Ishikawa (cell line): Measurements from ENCODE around the gene TMEM186.

Experiments
- CREB1 ChIP-seq: IDR thresholded peaks from 2 replicates; pipeline ENCODE4 v1.6.1; 2012; ENCODE audit warnings: low read depth
- EGR1 ChIP-seq: IDR thresholded peaks from 2 replicates; pipeline ENCODE4 v1.6.1; 2012
- EP300 ChIP-seq: IDR thresholded peaks from 2 replicates; pipeline ENCODE4 v1.6.1; 2012; ENCODE audit warnings: borderline replicate concordance
- FOXM1 ChIP-seq: IDR thresholded peaks from 2 replicates; pipeline ENCODE4 v1.6.1; 2012; ENCODE audit warnings: low read depth, borderline replicate concordance
- RAD21 ChIP-seq: IDR thresholded peaks from 2 replicates; pipeline ENCODE4 v1.6.1; 2012; ENCODE audit warnings: low read depth
- TF ChIP-seq, protein P1 (sequence below): IDR thresholded peaks from 2 replicates; pipeline ENCODE4 v1.6.1; 2012; ENCODE audit warnings: low read depth, mild to moderate bottlenecking
- TF ChIP-seq, protein P2 (sequence below): IDR thresholded peaks from 2 replicates; pipeline ENCODE4 v1.6.1; 2012

DNA sequence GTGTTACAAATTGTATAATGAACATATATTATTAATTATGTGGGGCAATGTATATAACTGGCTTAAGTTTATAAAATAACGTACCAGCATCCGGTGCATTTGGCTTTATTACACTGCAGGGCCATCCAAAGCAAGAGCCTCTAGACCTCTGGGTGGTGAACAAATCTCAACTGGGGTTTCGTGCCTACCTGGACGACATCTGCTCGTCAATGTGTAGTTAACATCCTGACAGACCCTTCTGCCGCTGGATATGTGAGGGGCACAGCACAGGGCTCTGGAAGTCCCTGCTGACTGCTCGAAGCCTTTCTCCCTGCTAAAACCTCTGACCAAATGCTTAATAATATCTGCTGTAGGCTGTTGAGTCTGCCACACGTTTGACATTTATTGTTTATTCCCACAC is 2.3 kb downstream of the TMEM186 start:
- no peak for TF ChIP-seq EGR1
- no peak for TF ChIP-seq CREB1
- no peak for TF ChIP-seq RAD21
- TF ChIP-seq, protein P1, sequence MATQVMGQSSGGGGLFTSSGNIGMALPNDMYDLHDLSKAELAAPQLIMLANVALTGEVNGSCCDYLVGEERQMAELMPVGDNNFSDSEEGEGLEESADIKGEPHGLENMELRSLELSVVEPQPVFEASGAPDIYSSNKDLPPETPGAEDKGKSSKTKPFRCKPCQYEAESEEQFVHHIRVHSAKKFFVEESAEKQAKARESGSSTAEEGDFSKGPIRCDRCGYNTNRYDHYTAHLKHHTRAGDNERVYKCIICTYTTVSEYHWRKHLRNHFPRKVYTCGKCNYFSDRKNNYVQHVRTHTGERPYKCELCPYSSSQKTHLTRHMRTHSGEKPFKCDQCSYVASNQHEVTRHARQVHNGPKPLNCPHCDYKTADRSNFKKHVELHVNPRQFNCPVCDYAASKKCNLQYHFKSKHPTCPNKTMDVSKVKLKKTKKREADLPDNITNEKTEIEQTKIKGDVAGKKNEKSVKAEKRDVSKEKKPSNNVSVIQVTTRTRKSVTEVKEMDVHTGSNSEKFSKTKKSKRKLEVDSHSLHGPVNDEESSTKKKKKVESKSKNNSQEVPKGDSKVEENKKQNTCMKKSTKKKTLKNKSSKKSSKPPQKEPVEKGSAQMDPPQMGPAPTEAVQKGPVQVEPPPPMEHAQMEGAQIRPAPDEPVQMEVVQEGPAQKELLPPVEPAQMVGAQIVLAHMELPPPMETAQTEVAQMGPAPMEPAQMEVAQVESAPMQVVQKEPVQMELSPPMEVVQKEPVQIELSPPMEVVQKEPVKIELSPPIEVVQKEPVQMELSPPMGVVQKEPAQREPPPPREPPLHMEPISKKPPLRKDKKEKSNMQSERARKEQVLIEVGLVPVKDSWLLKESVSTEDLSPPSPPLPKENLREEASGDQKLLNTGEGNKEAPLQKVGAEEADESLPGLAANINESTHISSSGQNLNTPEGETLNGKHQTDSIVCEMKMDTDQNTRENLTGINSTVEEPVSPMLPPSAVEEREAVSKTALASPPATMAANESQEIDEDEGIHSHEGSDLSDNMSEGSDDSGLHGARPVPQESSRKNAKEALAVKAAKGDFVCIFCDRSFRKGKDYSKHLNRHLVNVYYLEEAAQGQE: no peak
- no peak for TF ChIP-seq FOXM1
- TF ChIP-seq, protein P2, sequence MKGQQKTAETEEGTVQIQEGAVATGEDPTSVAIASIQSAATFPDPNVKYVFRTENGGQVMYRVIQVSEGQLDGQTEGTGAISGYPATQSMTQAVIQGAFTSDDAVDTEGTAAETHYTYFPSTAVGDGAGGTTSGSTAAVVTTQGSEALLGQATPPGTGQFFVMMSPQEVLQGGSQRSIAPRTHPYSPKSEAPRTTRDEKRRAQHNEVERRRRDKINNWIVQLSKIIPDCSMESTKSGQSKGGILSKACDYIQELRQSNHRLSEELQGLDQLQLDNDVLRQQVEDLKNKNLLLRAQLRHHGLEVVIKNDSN: no peak
- no peak for TF ChIP-seq EP300
